KMS-11 (cell line): Measurements from ENCODE around the gene APOO.

Source experiments
- H2AFZ ChIP-seq: fragments of 200-600 bp; sonication (generic); 2 replicates; pipeline ENCODE4 v1.6.1; 2016; ENCODE audit warnings: antibody characterized with exemption, mixed run types, low read depth
- H3K27ac ChIP-seq: fragments of 200-600 bp; sonication (generic); 2 replicates; pipeline ENCODE4 v1.6.1; 2016; ENCODE audit warnings: mild to moderate bottlenecking, mixed run types
- H3K27me3 ChIP-seq: fragments of 200-600 bp; sonication (generic); 2 replicates; pipeline ENCODE4 v1.6.1; 2017; ENCODE audit warnings: mild to moderate bottlenecking, low read depth, mixed run types, moderate library complexity; ENCODE audit not compliant: insufficient read depth
- H3K36me3 ChIP-seq: fragments of 200-600 bp; sonication (generic); 2 replicates; pipeline ENCODE4 v1.6.1; 2017; ENCODE audit warnings: mild to moderate bottlenecking, mixed run types; ENCODE audit not compliant: insufficient read depth
- H3K4me1 ChIP-seq: fragments of 200-600 bp; sonication (generic); 2 replicates; pipeline ENCODE4 v1.6.1; 2016; ENCODE audit warnings: mild to moderate bottlenecking, low read depth, mixed run types; ENCODE audit not compliant: poor library complexity, severe bottlenecking
- H3K4me2 ChIP-seq: fragments of 200-600 bp; sonication (generic); 2 replicates; pipeline ENCODE4 v1.7.0; 2016; ENCODE audit warnings: mild to moderate bottlenecking, mixed run types
- H3K4me3 ChIP-seq: fragments of 200-600 bp; sonication (generic); IDR thresholded peaks from 2 replicates; pipeline ENCODE4 v1.6.1; 2017; ENCODE audit warnings: low read depth, low read length, mixed read lengths; ENCODE audit not compliant: insufficient read depth
- H3K79me2 ChIP-seq: fragments of 200-600 bp; sonication (generic); 2 replicates; pipeline ENCODE4 v1.6.1; 2016; ENCODE audit warnings: low read depth, mixed run types; ENCODE audit not compliant: insufficient read depth
- H3K9ac ChIP-seq: fragments of 200-600 bp; sonication (generic); 2 replicates; pipeline ENCODE4 v1.6.1; 2016; ENCODE audit warnings: mild to moderate bottlenecking, mixed run types
- H4K20me1 ChIP-seq: fragments of 200-600 bp; sonication (generic); 2 replicates; pipeline ENCODE4 v1.6.1; 2016; ENCODE audit warnings: mild to moderate bottlenecking, mixed run types; ENCODE audit not compliant: insufficient read depth
- TF ChIP-seq, protein P1 (sequence below): fragments of 200-600 bp; sonication (generic); conservative IDR thresholded peaks from 2 replicates; pipeline ENCODE4 v1.6.1; 2017; ENCODE audit warnings: low read depth, mild to moderate bottlenecking, antibody characterized with exemption, low read length, moderate library complexity, mixed read lengths

The APOO gene

DNA sequence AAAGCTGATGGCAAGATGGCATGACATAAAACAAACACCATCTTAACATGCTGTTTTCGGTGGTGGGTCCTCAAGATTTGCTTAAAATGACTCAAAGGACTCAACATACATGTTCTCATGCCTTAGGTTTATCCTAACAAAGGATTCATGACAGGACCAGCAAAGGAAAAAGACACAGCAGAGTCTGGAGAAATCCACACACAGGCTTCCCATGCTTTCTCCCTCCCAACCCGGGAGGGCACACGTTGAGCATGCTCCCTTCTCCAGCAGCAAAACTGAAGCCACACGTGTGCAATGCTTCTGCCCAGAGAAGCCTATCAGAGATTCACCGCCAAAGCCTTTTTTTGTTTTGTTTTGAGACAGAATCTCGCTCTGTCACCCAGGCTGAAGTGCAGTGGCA is 84.9 kb downstream of the APOO start:
- Histone ChIP-seq H4K20me1 (no peaks in the 10 kb centered on the region), H2AFZ (no peak overlapping the region), H3K79me2 (no peaks in the 10 kb centered on the region), H3K4me1 (peaks cover 10% of the 10 kb centered on the region), H3K9ac (no peak overlapping the region), H3K27me3 (no peaks in the 10 kb centered on the region), H3K27ac (no peak overlapping the region), H3K4me2 (no peak overlapping the region), H3K4me3 (no peak overlapping the region), H3K36me3 (no peaks in the 10 kb centered on the region)
- TF ChIP-seq, protein P1, sequence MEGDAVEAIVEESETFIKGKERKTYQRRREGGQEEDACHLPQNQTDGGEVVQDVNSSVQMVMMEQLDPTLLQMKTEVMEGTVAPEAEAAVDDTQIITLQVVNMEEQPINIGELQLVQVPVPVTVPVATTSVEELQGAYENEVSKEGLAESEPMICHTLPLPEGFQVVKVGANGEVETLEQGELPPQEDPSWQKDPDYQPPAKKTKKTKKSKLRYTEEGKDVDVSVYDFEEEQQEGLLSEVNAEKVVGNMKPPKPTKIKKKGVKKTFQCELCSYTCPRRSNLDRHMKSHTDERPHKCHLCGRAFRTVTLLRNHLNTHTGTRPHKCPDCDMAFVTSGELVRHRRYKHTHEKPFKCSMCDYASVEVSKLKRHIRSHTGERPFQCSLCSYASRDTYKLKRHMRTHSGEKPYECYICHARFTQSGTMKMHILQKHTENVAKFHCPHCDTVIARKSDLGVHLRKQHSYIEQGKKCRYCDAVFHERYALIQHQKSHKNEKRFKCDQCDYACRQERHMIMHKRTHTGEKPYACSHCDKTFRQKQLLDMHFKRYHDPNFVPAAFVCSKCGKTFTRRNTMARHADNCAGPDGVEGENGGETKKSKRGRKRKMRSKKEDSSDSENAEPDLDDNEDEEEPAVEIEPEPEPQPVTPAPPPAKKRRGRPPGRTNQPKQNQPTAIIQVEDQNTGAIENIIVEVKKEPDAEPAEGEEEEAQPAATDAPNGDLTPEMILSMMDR = no peak

DNA sequence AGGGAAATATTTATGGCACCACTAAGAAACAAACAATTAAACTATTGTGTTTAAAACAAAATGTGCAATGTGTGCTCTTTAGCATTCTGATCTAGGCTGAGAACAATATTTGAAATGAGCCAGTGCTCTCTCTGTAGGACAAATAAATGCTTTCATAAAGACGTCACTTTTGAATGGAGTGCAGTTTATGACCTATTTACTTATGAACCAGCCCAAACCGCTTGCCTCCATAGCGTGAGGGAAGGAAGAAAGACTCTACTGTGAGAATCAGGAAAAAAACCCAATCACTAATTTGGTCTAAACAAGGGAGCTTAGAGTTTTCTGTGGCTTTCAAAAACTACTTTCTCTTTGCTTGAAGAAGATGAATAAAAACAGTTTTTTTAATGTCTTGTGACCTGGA is 85.3 kb downstream of the APOO start:
- H3K27me3 ChIP-seq = no peaks in the 10 kb centered on the region
- TF ChIP-seq, protein P1 = no peak
- H3K79me2 ChIP-seq = no peaks in the 10 kb centered on the region
- no peaks in the 10 kb centered on the region for H3K36me3 ChIP-seq
- no peak overlapping the region for H3K4me3 ChIP-seq
- H3K4me2 ChIP-seq = no peak overlapping the region
- H2AFZ ChIP-seq = no peak overlapping the region
- H4K20me1 ChIP-seq = no peaks in the 10 kb centered on the region
- no peak overlapping the region for H3K9ac ChIP-seq
- H3K27ac ChIP-seq = no peak overlapping the region
- peaks cover 10% of the 10 kb centered on the region for H3K4me1 ChIP-seq

DNA sequence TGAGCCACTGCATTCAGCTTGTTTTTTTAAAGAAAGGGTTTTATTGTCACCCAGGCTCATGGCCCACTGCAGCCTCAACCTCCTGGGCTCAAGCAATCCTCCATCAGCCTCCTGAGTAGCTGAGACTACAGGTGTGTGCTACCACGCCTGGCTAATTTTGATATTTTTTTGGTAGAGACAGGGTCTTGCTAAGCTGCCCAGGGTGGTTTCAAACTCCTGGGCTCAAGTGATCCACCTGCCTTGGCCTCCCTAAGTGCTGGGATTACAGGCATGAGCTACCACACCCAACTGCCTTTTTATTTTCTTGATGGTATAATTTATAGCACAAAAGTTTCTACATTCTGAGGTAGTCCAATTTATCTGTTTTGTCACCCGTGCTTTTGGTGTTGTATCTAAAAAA is 85.9 kb downstream of the APOO start:
- Histone ChIP-seq H2AFZ (no peak overlapping the region), H3K4me1 (peaks cover 10% of the 10 kb centered on the region), H3K36me3 (no peaks in the 10 kb centered on the region), H3K27me3 (no peaks in the 10 kb centered on the region), H3K9ac (no peak overlapping the region), H4K20me1 (no peaks in the 10 kb centered on the region), H3K4me2 (no peak overlapping the region), H3K79me2 (no peaks in the 10 kb centered on the region), H3K27ac (no peak overlapping the region), H3K4me3 (no peak overlapping the region)
- TF ChIP-seq, protein P1 = no peak

DNA sequence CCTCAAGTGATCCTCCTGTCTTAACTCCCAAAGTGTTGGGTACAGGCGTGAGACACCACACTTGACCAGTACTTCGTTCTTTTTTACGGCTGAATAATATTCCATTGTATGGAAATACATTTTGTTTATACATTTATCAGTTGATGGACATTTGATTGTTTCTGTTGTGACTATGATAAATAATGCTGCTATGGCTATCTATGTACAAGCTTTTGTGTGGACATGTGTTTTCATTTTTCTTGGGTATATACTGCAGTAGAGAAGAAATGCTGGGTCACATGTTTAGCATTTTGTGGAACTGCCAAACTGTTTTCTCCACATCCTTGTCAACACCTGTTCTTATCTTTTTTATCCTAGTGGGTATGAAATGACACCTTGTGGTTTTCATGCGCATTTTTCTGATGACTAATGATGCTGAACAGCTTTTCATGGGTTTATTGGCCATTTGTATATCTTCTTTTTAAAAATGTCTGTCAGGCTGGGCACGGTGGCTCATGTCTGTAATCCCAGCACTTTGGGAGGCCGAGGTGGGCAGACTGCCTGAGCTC is 87.4 kb downstream of the APOO start:
- Histone ChIP-seq H3K27ac (no peak overlapping the region), H3K4me2 (no peak overlapping the region), H3K4me1 (peaks cover 10% of the 10 kb centered on the region), H4K20me1 (no peaks in the 10 kb centered on the region), H2AFZ (no peak overlapping the region), H3K9ac (no peak overlapping the region), H3K4me3 (no peak overlapping the region), H3K36me3 (no peaks in the 10 kb centered on the region), H3K27me3 (no peaks in the 10 kb centered on the region), H3K79me2 (no peaks in the 10 kb centered on the region)
- TF ChIP-seq, protein P1 = no peak
